Stimulated activated naive CD8-positive, alpha-beta T cell treated with anti-CD3 and anti-CD28 coated beads, Interleukin-15, Interleukin-2, amounts not matched to agents 100 U/mL and 50 U/mL, for 24 hours (primary cell): ENCODE results near the gene PTPRN2.
"Not testable (repeated sequence)": the region's sequence is repeated elsewhere in the genome, so short reads cannot be mapped to it uniquely, and the experiment has no call there.

Experiments
- ATAC-seq: fragments of 150-1000 bp; cut with Tn5 transposase; one replicate; pipeline ENCODE4 v1.10.0; 2021
- DNase-seq: peaks from one replicate; pipeline ENCODE4 v3.0.0; 2021

The PTPRN2 gene

GRCh38 chr7:157709531-157710251 lies 877.9 kb downstream of the PTPRN2 start:
- no peak for DNase-seq
- no peak for ATAC-seq

- ATAC-seq = no peak
- DNase-seq = no peak
Measured at GRCh38 chr7:157708919-157709295, 878.7 kb downstream of the PTPRN2 start.

GRCh38 chr7:157707983-157708918 lies 879.4 kb downstream of the PTPRN2 start:
- ATAC-seq (no peak), DNase-seq (no peak)

- ATAC-seq (no peak), DNase-seq (no peak)
Measured at GRCh38 chr7:157704365-157704764, 883.3 kb downstream of the PTPRN2 start.

GRCh38 chr7:157703534-157704195 lies 884.0 kb downstream of the PTPRN2 start:
- DNase-seq (no peak), ATAC-seq (no peak)

GRCh38 chr7:157703131-157703530 lies 884.5 kb downstream of the PTPRN2 start:
- DNase-seq (no peak), ATAC-seq (no peak)

- DNase-seq = no peak
Measured at GRCh38 chr7:157702311-157703023, 885.2 kb downstream of the PTPRN2 start.

GRCh38 chr7:157701395-157702180 lies 886.0 kb downstream of the PTPRN2 start:
- not testable (repeated sequence) for DNase-seq, ATAC-seq

More at GRCh38 chr7:157702311-157703023, 885.2 kb downstream of the PTPRN2 start:
- no peak for ATAC-seq

- ATAC-seq (no peak), DNase-seq (no peak)
Measured at GRCh38 chr7:157700231-157701005, 887.2 kb downstream of the PTPRN2 start.

- DNase-seq (no peak), ATAC-seq (no peak)
Measured at GRCh38 chr7:157699357-157700013, 888.1 kb downstream of the PTPRN2 start.

- ATAC-seq, DNase-seq: not testable (repeated sequence)
Measured at GRCh38 chr7:157697287-157697686, 890.3 kb downstream of the PTPRN2 start.

- ATAC-seq, DNase-seq: not testable (repeated sequence)
Measured at GRCh38 chr7:157695609-157696008, 892.0 kb downstream of the PTPRN2 start.

- no peak for DNase-seq
- no peak for ATAC-seq
Measured at GRCh38 chr7:157694376-157694665, 893.3 kb downstream of the PTPRN2 start.

GRCh38 chr7:157693521-157694375 lies 893.9 kb downstream of the PTPRN2 start:
- ATAC-seq (no peak), DNase-seq (no peak)

- DNase-seq (no peak), ATAC-seq (no peak)
Measured at GRCh38 chr7:157693071-157693520, 894.5 kb downstream of the PTPRN2 start.

- DNase-seq = no peak
- ATAC-seq = no peak
Measured at GRCh38 chr7:157692460-157693011, 895.1 kb downstream of the PTPRN2 start.

GRCh38 chr7:157691586-157692459 lies 895.8 kb downstream of the PTPRN2 start:
- ATAC-seq (no peak), DNase-seq (no peak)
